HG03354 (cell line): ENCODE results near the gene FAM124B.

Experiments
- ATAC-seq: cut with Tn5 transposase; IDR thresholded peaks from one replicate; pipeline ENCODE4 v1.9.1; 2021; ENCODE audit warnings: mild to moderate bottlenecking; ENCODE audit not compliant: unreplicated experiment, poor library complexity, severe bottlenecking

The FAM124B gene, protein sequence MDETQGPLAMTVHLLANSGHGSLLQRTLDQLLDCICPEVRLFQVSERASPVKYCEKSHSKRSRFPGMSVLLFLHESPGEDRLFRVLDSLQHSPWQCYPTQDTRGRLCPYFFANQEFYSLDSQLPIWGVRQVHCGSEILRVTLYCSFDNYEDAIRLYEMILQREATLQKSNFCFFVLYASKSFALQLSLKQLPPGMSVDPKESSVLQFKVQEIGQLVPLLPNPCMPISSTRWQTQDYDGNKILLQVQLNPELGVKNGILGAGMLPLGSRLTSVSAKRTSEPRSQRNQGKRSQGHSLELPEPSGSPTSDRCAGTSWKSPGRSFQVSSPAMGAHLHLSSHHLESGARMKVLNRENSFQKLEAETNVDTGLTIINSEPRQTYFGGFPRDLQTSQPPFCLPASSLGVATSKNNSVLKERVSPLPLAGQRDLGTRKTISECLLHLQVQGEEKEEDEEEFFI

DNA sequence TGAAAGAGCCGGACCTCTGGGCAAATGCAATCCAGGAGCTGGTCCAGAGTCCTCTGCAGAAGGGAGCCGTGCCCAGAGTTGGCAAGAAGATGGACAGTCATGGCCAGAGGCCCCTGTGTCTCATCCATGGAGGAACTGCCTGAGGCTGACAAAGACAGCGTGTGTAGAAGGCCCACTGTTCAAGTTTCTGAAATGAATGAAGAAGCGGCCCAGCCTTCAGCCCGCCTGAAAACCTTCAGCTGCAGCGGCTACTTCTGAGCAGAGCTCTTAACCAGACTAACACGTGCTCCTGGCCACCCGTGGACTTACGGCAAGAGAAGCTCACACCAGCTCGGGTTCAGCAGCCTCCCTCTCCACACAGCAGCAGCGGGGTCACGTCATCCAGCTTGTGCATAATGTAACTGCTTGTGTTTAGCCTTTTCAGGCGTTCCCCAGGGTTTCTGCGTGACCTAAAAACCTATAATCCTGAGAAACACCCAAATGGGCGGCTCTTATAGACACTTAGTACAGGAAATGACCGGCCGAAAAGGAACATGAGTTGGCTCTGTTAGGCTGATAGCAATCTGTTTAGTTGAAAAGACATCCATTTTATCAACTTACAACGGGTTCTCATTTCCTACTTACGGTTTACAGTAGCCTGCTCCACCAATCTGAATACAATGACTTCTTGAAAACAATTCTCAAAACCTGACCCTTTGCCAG, at the start of gene FAM124B:
FAM124B (minus strand) TSS at position 467 of the 702 bp plus-strand sequence; CDS start at position 128, 339 bp downstream.
- ATAC-seq, result peak; percentile 66

DNA sequence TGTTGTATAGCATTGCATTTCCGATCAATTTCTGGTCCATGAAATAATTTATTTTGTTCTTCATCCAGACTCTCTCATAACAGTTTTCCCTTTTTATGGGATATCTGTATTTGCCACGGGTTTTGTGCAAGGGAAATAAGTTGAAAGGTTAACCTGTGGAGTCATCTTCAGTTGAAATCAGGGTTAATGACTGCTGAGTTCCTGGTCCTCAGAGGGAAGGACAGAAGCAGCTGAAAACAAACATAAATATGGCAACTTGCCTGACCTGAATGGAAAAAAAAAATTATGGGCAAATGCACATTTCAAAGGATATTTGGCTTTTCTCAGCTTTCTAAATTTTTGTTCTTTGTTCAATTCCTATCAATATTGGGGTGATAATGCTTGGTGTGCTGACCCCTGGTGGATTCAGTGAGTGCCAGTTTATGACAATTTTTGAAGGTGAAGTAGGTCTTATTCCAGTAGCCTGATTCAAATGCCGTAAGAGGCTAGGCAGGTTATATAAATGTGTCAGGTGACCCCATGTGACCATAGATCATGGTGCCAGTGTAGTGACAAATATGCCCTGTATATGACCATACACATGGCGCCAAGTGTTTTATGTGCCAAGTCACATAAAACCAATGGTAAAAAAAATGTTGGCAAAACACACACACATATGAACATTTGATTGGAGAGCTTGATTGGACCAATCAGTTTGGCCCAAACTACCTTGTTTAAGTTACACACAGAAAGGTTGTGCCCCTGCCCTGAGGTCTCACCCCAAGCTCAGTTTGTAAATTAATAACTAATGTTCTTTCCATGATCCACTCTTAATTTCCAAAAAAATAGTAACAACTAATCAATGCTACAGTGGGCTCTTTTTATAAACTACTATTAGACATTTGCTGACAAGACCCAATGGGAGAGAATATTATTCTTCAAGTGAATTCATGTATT, 47.6 kb upstream of the FAM124B start:
- peak; percentile 65 for ATAC-seq

DNA sequence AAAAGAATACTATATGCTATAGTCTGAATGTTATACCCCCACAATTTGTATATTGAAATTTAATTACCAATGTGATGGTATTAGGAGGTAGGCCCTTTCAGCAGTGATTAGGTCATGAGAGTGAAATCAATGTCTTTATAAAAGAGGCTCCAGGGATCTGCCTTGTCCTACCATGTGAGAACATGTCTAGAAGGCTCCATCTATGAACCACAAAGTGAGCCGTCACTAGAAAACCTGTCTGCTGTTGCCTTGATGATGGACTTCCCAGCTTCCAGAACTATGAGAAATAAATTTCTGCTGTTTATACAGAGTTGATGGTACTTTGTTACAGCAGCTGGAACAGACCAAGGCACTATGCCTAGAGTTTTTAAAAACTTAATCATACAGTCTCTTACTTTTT, 46.3 kb upstream of the FAM124B start:
- no peak for ATAC-seq

DNA sequence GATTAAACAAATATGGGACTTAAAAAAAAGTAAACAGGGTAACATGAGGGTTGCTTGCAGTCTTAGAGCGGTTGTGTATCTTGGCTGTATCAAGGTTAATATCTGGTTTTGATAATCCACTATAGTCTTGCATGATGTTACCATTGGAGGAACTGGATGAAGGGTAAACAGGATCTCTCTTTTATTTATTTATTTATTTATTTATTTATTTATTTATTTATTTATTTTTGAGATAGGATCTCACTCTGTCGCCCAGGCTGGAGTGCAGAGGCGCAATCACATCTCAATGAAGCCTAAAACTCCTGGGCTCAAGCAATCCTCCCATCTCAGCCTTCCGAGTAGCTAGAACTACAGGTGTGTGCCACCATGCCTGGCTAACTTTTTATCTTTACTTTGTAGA, 42.9 kb upstream of the FAM124B start:
- no peak for ATAC-seq

DNA sequence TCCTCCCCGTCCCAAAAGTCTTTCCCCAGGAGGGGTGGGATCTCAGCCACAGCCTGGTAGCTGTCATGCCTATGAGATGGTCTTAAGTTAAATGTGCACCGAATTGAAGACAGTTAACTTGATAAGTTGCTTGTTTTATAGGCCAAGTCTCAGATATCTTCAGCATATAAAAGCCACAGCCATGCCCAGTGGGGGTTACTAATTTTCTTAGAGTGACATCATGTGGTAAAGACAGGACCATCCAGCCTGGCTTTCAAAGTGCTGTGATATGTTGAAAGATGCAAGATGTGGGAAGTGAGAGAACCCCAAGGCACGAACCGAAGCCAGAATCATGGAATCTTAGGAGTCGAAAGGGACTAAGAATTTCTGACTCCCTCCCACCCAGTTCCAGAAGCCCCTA, 42.1 kb upstream of the FAM124B start:
- ATAC-seq, result no peak

DNA sequence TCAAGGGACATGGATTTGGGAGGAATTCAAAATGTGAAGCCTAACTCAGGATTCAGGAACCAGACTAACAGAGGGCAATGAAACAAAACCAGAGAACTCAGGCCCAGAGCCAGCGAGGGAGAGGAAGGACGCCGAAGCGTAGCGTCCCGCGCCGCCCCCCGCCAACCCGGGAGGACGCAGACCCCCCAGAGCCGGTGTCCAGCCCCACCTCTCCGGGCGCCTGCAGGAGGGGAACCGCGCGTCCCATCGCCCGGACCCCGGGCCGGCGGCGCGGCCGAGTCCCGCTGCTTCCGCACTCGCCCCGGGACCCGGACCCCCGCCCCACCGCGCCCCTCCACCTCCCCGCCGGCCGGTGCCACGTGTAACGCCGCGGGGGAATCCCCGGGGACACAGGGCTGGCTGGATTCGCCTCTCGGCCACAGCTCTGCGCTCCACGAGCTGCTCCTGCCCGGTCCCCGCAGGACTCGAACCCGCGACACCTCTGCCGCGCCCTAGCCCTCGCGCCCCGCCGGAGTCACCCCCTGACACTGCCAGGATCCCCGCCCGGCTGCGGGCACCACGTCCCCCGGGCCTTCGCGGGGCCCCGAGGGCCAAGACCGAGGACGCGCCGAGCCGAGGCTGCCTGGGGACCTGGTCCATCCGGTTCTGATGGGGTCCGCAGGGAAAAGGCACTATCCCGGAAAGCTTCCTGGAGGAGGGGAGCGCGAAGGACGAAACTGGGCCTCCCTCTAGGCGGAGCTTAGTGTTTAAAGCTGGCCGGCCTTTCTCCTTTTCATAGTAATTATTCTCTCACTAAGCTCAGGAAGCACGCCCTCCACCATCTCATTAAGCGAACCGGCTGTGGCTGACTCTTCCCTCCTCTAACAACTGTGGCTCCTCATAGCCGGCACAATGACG, 40.4 kb upstream of the FAM124B start:
- no peak for ATAC-seq

DNA sequence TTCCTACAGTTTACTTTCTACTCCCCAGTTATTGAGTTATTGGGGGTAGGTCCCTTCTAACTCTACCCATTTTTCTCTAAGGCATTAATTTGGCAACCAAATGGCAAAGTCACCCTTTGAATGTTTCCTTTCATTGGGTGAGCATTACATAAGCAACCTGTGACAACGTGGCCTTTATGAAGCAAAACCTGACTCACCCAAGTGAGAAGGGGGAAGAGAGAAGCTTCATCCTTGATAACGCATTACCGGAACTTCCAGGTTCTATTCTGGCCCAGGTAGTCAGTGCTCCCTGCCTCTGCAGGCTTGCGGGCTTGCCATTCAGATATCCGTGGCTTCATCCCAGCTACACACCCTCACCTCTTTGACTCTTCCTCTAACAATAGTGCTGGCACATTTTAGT, 39.1 kb upstream of the FAM124B start:
- no peak for ATAC-seq

DNA sequence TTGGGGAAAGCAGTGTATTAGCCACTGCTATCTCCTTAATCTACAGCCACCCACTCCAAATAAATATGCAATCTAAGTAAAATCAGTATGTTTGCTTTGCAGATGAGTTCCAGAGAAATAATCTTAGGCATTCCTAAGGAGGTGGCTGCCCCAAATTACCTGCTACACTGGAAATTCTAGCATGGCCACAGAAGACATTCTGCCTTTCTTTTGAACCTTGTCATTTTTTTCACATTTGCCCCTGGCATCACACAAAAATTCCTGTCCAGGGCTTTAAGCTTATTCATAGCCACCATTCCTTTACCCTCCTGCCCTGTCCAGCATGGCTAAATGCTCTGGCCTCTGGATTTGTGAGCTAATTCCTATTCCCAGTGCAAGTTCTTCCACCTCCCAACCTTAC, 36.8 kb upstream of the FAM124B start:
- no peak for ATAC-seq

DNA sequence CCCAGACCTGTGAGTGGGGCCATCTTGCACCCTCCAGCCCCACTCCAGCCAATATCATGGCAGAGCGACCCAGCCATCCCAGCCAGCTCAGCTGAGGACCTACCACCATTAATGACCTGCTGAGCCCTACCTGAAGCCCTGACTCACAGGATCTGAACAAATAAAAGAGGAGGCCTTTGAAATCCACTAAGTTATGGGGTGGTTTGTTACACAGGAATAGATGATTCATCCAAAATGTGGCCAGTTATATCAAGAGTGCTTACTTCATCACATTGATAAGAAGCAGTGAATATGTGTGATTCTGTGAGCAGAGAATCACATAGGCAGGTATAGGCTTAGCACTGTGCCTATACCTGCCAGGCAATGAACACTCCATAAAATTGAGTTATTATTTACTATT, 34.7 kb upstream of the FAM124B start:
- ATAC-seq, result no peak

DNA sequence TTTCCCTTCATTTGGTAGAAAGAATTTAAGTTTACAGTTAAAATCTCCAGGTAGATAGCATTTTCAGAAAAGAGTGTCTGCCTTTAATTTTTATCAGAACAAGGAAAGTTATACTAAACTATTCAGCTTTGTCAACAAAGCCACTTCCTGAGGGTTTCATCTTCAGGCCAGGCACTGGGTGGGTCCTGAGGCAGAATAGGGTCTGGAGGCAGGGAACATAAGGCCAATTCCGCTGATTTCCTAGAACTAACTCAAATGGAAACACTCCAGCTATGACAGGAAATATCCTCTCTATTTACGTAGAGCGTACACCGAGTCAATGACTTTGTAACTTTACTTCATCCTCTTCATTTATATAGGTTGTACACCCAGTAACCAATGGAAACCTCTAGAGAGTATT, 32.7 kb upstream of the FAM124B start:
- ATAC-seq, result no peak

DNA sequence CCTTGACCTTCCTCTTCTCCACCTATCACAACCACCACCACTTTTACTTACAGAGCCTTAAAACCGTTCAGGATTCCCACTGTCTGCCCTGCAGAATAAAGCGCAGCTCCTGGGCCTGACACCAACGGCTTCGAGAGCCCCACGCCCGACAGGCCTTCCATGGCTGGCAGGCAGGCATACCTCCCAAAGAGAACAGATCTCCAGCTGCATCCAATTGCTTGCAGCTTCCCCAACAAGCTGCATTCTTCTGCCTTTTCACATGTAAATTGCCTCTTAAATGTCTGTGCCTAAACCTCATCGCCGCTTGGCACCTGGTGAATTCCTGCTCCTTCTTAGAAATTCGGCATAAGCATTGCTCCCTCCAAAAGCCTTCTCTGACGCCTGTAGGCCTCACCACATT, 31.5 kb upstream of the FAM124B start:
- ATAC-seq, result no peak

DNA sequence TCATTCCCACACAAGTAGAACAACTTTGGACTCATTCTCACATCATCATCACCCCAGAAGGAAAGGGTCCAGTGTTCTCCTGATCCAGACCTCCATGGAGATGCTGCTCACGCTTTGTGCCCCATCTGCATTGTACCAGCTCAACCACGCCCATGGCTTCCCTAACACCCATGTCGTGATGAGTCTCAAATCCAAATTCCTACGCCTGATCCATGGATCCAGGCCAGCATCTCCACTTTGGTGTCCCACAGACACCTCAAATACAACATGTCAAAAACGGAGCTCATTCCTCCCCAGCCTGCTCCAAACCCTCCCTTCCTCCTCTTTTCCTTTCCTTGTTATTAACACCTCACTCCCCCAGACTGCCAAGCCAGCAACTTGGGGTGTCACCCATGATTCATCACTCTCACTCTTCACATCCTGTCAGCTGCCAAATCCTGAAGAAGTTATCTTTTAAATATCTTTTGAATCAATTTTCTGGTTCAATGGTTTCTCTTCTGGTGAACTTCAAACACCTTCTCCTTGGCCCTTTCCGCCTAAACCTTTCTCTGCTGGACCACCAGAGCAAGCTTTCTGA, 30.2 kb upstream of the FAM124B start:
- no peak for ATAC-seq

DNA sequence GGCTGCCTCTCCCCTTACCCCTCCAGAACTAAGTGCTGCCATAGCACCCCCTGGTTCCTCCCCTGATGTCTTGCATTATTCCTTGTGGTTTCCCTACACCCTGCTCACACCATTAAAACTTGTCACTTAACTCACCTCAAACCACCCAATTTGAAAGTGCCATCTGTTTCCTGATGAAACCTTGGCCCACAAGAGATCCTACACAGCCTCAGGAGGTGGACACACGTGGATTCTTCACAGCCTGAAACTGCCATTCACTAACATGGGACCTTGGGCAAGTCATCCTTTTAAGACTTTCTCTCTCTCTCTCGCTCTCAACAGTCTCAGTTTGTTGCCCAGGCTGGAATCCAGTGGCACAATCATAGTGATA, 27.5 kb upstream of the FAM124B start:
- ATAC-seq, result no peak

DNA sequence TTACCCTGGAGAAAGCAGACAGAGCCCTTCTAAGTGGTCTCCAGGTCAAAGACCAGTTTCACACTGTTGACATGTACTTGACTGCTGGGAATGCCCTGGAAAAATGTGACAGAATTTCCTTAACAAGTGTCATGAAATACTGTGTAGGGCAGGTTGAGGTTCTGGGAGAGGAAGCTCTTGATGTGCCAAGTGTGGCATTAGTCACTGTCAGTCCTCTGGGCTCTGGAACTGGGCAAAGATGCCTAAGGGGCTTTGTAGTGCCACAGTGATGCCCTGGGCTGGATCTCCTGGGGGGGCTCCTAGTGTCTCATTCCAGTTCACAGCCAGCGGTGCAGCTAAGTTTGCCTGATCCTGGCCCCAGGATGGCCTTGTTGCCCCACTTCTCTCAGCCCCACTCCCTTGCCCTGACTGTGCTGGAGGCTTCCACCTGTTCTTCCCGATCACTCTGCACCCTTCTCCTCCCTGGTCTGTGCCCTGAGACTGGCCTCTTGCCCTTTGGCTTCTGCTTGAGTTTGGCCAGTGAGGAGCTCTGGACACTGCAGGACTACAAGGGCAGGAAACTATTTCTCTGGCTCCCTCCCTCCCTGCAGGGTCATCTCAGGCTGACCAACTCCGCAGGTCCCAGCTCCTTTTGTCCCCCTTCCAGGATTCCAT, 27.0 kb upstream of the FAM124B start:
- no peak for ATAC-seq

DNA sequence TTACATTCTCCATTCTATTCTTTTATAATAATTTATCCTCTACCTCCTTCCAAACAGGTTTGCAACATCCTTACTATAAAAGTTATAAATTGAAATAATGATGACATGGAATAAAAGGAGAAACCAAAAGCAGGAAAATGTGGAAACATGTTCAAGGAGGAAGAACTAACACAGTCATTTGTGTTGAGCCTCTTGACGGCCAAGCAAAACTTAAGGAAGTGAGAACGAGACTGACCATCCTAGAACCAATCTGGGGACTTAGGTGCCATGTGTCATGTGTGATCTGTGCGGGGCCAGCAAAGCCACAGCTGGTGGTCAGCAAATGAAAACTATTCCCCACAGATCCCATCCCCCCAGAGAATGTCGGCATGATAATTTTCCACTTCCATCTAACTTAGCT, 25.6 kb upstream of the FAM124B start:
- no peak for ATAC-seq

DNA sequence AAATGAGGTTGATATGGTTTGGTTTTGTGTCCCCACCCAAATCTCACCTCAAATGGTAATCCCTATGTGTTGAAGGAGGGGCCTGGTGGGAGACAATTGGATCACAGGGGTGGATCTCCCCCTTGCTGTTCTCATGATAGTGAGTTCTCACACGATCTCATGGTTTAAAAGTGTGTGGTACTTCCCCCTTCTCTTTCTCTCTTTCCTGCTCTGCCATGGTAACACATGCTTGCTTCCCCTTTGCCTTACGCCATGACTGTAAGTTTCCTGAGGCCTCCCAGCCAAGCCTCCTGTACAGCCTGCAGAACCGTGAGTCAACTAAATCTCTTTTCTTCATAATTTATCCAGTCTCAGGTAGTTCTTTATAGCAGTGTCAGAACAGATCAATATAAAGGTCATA, 24.7 kb upstream of the FAM124B start:
- ATAC-seq, result no peak

DNA sequence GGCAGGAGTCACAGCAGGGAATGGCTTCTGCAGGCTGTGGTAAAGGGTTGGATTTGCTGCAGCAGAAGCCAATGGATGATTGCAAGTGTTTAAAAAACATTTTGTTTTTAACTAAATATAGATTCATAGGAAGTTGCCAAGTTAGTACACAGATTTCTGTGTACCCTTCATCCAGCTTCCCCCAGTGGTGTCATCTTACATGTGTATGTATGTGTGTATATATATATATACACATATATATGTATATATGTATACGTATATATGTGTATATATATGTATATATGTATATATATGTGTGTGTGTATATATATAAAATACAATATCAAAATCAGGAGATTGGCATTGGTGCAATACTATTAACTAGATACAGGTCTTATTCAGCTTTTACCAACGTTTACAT, 19.2 kb upstream of the FAM124B start:
- ATAC-seq, result no peak

DNA sequence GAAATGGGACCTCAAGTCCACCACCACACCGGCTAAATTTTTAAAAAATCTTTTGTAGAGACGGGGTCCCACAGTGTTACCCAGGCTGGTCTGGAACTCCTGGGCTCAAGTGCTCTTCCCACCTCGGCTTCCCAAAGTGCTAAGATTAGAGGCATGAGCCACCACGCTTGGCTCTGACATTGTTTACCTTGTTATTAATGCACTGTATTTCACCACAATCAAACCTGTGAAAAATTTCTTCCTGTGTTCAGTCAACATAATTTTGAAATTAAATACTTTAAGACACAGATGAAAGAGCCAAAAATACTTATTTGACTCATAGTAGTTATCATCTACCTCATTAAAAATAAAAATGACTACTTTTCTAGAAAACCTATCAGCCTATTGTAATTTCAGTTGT, 16.0 kb upstream of the FAM124B start:
- no peak for ATAC-seq

DNA sequence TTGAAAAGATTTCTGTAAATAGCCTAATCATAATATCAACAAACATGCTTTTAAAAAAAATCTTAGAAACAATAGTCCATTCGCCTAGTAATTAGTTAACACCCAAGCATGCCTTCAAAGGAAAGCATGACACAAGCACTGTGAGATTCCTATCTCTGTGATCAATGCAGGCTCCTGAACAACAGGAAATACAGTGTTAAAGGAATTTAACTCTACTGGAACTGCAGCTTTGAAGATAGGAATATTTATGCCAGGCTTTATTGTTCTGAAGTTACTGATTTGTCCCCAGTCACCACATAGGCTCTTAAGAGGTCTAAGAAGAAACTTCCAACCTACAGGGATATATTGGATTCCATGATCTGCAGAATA, 15.4 kb upstream of the FAM124B start:
- ATAC-seq, result no peak
